ENCODE measurements around the gene CD300LG.
A peak's percentile ranks its signal among the peaks of the same experiment; 100 is the strongest.
"Not testable (repeated sequence)": the region's sequence is repeated elsewhere in the genome, so short reads cannot be mapped to it uniquely, and the experiment has no call there.

CD300LG gene

DNA sequence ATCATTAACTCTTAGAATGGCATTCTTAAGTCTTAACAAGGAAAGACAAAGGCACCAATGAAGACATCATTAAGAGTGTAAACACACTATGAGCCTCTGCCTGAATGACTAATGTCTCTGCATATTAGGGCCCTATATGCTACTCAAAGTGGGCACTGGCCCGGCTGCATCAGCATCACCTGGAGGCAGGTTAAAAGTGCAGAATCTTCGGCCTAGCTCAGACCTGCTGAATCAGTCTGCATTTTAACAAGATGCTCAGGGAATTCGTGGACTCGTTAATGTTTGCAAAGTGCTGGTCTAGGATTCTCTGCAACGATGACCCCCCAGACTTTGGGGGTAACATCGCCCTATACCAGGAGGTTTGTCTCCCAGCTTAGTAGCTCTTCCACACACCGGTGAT is 20.8 kb upstream of the CD300LG start:
- DNase-seq, result no peak

- DNase-seq, result no peak
Observed at GRCh38 chr17:43827596-43827995, 19.4 kb upstream of the CD300LG start.

DNA sequence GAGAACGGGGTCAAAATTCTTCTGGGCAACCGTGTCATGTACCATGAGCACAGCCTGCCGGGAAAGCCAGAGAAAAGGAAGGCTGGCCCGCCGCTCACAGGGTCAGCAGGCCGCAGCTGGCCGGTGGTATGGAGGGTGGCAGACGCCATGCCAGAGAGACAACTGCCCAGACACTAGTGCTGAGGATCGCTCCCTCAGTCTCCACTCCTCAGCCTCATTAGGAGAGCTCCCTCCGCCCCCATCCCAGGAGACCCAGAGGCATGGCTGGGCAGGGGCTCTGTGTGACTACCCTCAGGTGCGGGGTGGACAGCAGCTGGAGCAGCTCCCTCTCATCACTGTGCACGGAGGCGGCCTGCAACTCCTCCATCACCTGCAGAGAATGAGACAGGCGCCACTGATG is 17.2 kb upstream of the CD300LG start:
- DNase-seq, result no peak

DNA sequence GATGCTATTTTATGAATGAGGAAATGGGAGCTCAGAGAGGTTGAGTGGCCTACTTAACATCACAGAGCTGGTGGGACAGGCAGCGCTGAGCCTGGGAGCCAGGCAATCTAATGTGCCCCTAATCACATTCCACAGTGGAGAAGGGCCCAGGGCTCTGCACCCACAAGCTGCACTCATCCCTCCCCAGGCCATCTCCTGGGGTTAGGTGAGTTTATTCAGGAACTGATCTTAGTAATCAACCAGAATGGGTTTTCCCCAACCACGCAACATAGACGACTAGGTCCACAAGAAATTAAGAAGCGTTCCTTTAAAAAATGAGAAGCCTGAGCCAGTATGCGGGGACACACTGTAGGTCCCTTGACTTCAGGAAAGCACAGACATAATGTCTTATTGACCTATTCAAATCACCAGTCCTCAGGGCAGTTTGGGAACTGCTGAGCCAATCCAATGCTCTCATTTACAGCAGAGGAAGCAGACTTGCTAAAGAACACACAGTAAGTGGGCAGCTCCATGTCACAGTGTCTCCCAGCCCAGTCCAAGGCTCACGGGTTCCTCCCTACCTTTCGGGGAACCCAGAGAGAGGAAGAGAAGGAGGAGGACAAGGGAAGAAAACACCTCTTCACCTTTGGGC is 16.4 kb upstream of the CD300LG start:
- DNase-seq, result no peak

DNA sequence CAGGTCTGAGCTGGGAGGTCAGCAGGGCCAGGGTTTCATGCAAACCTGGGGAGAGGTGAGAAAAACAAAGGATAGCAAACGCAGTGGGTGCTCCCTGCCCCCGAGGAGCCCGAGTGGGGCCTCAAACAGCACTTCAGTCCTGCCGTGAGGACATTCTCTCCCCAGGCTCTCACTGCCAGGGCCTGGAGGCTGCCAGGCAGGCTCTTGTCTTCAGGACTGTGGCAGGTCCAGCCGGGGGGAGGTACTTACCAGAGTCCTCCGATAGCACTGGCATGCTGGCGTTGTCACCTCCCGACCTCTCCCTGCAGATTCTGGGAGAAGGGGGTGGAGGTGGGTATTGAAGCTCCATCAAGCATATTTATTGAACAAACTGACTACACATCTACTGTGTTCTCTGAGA is 15.3 kb upstream of the CD300LG start:
- no peak for DNase-seq

- DNase-seq, result peak; percentile 8
Observed at GRCh38 chr17:43832168-43832975, 14.6 kb upstream of the CD300LG start.

- DNase-seq, result peak; percentile 47
Observed at GRCh38 chr17:43832976-43833829, 13.8 kb upstream of the CD300LG start, which contains the start of gene MPP3. MPP3 (minus strand) TSS chr17:43833146; CDS start chr17:43831906, 1,240 bp downstream.

DNA sequence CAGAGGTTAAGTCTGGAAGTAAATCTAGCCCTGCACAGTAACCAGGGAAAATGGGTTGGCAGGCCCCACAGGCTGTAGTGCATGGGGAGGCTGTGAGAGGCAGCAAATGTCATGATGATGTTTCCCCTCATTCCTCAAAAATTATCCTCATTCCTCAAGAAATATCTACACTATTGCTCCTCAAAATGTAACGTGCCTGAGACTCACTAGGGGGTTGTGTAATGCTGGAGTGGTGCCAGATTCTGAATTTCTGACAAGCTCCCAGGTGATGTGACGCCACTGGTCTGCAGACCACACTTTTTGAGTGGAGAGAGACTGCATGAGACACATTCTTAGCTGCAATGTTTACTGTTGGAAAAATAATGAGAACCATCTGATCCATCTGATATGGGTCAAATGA is 12.9 kb upstream of the CD300LG start:
- no peak for DNase-seq

GRCh38 chr17:43839670-43840108 is 7.3 kb upstream of the CD300LG start:
- DNase-seq, result no peak

GRCh38 chr17:43840814-43841213 is 6.2 kb upstream of the CD300LG start:
- no peak for DNase-seq

DNA sequence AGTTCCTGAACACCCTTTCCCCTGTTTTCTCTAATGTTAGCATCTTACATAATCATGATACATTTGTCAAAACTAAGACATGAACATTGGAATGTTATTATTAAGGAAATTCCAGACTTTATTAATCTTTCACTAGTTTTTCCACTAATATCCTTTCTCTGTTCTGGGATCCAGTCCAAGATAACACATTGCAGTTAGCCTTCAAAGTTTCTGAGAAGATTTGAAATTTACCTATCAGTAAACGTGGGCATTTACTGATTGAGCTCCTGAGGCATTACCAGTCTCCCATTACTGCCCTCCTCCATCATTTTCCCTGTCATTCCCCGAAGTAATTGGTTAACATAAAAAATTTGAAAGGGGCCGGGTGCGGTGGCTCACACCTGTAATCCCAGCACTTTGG is 5.7 kb upstream of the CD300LG start:
- DNase-seq, result no peak

- not testable (repeated sequence) for DNase-seq
Observed at GRCh38 chr17:43842091-43842974, 4.6 kb upstream of the CD300LG start.

DNA sequence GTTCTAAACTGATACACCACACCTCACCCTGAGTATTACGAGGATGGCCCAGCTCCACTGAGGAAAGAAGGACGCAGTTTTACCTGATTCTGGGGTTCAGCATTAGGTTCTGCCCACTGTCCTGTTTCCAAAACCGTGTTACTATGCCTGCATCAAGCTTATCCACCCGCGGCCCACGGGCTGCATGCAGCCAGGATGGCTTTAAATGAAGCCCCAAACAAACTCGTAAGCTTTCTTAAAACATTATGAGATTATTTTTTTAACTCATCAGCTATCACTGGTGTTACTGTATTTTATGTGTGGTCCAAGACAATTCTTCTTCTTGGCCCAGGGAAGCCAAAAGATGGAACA is 4.0 kb upstream of the CD300LG start:
- DNase-seq, result no peak

DNA sequence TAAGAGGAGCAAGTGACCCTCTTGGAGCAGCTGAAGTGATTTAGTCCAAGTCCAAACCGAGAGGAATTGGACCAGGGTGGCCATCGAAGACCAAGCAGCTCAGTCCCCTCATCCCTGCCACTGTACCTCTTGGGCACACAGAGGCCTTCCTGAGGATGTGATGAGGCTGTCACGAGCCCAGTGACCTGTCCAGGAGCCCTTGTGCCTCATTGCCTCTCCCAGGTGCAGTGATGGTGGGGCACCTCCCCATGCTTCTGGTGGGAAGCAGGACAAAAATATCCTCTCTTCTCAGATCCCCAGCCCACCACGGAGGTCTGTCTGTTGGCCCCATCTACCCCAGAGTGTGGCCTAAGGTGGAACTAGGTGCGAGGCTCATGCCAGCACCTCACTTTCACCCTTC is 2.7 kb upstream of the CD300LG start:
- no peak for DNase-seq

GRCh38 chr17:43845766-43846165 is 1.2 kb upstream of the CD300LG start:
- DNase-seq, result no peak

GRCh38 chr17:43846221-43846712 is 709 bp upstream of the CD300LG start:
- peak; percentile 73 for DNase-seq

DNA sequence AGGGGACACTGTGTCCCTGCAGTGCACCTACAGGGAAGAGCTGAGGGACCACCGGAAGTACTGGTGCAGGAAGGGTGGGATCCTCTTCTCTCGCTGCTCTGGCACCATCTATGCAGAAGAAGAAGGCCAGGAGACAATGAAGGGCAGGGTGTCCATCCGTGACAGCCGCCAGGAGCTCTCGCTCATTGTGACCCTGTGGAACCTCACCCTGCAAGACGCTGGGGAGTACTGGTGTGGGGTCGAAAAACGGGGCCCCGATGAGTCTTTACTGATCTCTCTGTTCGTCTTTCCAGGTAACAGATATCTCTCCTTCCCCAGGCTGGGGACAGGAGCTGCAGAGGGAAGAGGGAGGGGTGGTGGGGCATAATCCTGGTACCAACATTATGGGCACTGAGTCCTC is 1.6 kb downstream of the CD300LG start:
- no peak for DNase-seq

DNA sequence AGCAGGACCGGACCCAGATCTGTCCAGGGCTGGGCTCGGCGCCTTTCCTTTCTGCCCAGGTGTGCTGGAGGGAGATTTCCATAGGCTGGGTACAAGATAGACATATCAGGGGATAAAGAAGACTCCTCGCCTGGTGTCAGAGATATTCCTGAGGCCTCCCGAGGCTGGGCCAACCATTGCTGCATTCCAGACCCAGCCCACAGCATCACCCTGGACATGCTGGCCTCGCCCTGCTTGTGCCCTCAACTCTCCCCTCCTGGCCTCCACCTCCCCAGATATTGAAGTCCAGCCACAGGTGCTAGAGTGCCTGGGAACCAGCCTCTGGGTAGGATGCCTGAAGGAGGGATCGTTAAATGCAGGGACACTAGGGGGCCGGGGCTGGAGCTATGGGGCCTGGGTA is 2.1 kb downstream of the CD300LG start:
- no peak for DNase-seq

GRCh38 chr17:43852571-43852970 is 5.6 kb downstream of the CD300LG start:
- DNase-seq, result no peak

- no peak for DNase-seq
Observed at GRCh38 chr17:43853546-43853945, 6.6 kb downstream of the CD300LG start.

DNA sequence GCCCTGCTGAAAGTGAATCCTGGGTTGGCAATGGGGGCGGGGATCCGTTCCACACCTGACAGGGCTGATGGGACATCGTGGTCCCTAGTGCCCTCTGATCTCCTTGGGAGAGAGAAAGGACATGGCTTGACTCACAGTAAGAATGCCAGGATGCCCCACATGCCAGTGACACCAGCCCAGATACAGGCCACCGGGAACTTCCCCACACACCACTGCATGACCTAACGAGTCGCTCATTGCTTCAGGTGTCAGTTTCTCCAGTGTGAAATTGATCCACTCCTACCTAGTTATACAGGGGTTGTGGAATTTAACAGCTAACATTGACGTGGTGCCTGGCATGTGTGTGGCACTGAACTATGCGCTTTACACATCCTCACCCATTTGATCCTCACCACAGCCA is 7.5 kb downstream of the CD300LG start:
- DNase-seq, result no peak

- DNase-seq, result no peak
Observed at GRCh38 chr17:43855061-43855460, 8.1 kb downstream of the CD300LG start.
